Measurements from ENCODE around the gene SFT2D3. TPM values are rescaled to one million over a fixed set of nuclear protein-coding genes. Genes with fewer than 3 reads are reported as not detected.

SFT2D3 gene
- total RNA-seq, 1 experiment from 2014 or later: 5.6 TPM

DNA sequence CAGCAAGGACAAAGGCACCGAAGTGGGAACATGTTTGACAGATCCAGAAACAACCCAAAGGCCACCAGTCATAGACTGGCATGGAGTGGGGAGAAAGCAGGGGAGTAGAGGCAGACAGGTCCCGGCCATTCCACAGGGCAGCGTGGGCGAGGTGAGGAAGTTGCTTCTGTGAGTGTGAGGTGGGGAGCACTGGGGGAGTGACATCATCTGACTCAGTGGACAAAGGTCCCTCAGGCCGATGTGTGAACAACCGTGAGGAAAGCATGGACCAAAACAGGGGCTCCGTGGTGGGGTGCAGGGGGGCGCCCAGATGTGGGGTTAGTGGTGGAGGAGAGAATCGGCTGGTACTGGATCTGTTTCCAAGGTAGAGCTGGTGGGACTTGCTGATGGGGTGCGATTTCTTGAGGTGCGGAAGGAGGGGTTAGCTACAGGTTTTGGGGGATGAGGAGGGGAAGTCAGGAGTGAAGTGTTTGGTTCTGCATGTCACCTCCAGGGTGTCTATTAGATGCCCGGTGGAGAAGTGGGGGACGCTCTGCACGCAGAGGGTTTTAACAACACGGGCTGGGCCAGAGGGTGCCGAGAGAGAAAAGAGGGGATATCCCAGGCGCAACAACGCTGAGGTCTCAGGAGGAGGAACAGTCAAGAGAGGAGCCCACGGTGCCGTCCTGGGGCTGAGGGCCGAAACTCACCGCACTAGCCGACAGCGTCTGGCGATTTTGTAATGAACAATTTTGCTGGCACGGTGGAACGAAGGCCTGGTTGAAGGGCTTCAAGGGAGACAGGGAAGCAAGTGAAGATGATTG is 2.5 kb upstream of the SFT2D3 start:
- no peak overlapping the region for H3K27ac ChIP-seq (ENCODE audit: low read length)
- intact Hi-C loops (cut with micrococcal nuclease; ENCODE audit: unreplicated experiment): no loop called here
- no peaks in the 10 kb centered on the region for H3K27me3 ChIP-seq (ENCODE audit: control insufficient read depth, insufficient read depth, low read length)
- no peak for DNase-seq (ENCODE audit: low read depth, low spot score)
- H3K4me3 ChIP-seq (ENCODE audit: low read depth in 2 of 2, low read length in 2 of 2): no peak overlapping the region
- in situ Hi-C loops (cut with HindIII; ENCODE audit: low pct_unique_long_range_greater_than_20kb, low sequenced_read_pairs): no loop called here
- CTCF ChIA-PET: no interaction called here
- H3K36me3 ChIP-seq (ENCODE audit: control insufficient read depth, insufficient read depth, low read length): no peaks in the 10 kb centered on the region; the same call in none of the 2 replicates
- peaks cover 19% of the 10 kb centered on the region for H3K4me1 ChIP-seq (ENCODE audit: control insufficient read depth, insufficient read depth, low read length)
- no peak for ATAC-seq
- no peak for TF ChIP-seq POLR2AphosphoS5 (IDR thresholded peaks at IDR 0.05; ENCODE audit: low read depth, low read length)
- TF ChIP-seq, protein P1, sequence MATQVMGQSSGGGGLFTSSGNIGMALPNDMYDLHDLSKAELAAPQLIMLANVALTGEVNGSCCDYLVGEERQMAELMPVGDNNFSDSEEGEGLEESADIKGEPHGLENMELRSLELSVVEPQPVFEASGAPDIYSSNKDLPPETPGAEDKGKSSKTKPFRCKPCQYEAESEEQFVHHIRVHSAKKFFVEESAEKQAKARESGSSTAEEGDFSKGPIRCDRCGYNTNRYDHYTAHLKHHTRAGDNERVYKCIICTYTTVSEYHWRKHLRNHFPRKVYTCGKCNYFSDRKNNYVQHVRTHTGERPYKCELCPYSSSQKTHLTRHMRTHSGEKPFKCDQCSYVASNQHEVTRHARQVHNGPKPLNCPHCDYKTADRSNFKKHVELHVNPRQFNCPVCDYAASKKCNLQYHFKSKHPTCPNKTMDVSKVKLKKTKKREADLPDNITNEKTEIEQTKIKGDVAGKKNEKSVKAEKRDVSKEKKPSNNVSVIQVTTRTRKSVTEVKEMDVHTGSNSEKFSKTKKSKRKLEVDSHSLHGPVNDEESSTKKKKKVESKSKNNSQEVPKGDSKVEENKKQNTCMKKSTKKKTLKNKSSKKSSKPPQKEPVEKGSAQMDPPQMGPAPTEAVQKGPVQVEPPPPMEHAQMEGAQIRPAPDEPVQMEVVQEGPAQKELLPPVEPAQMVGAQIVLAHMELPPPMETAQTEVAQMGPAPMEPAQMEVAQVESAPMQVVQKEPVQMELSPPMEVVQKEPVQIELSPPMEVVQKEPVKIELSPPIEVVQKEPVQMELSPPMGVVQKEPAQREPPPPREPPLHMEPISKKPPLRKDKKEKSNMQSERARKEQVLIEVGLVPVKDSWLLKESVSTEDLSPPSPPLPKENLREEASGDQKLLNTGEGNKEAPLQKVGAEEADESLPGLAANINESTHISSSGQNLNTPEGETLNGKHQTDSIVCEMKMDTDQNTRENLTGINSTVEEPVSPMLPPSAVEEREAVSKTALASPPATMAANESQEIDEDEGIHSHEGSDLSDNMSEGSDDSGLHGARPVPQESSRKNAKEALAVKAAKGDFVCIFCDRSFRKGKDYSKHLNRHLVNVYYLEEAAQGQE (IDR thresholded peaks at IDR 0.05; ENCODE audit: insufficient read depth in 1 of 2, low read depth in 2 of 2, low read length in 1 of 2): no peak
- no peak for TF ChIP-seq SIN3A (IDR thresholded peaks at IDR 0.05; ENCODE audit: borderline replicate concordance, insufficient read depth, low read depth, low read length)
- TF ChIP-seq, protein P2, sequence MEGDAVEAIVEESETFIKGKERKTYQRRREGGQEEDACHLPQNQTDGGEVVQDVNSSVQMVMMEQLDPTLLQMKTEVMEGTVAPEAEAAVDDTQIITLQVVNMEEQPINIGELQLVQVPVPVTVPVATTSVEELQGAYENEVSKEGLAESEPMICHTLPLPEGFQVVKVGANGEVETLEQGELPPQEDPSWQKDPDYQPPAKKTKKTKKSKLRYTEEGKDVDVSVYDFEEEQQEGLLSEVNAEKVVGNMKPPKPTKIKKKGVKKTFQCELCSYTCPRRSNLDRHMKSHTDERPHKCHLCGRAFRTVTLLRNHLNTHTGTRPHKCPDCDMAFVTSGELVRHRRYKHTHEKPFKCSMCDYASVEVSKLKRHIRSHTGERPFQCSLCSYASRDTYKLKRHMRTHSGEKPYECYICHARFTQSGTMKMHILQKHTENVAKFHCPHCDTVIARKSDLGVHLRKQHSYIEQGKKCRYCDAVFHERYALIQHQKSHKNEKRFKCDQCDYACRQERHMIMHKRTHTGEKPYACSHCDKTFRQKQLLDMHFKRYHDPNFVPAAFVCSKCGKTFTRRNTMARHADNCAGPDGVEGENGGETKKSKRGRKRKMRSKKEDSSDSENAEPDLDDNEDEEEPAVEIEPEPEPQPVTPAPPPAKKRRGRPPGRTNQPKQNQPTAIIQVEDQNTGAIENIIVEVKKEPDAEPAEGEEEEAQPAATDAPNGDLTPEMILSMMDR (IDR thresholded peaks at IDR 0.05): no peak
- no peak for TF ChIP-seq TCF7L2 (IDR thresholded peaks at IDR 0.05; ENCODE audit: low read depth, low read length)
- H3K9me3 ChIP-seq (ENCODE audit: control insufficient read depth, insufficient read depth, low read depth, low read length): no peaks in the 10 kb centered on the region
- no TSS peak for BruUV-seq (replicated peaks)
- POLR2A ChIA-PET: interaction anchor here (0.5 kb wide), 1 partner anchor 9 kb away, joined by 7 read pairs; no protein-coding TSS in a partner anchor

DNA sequence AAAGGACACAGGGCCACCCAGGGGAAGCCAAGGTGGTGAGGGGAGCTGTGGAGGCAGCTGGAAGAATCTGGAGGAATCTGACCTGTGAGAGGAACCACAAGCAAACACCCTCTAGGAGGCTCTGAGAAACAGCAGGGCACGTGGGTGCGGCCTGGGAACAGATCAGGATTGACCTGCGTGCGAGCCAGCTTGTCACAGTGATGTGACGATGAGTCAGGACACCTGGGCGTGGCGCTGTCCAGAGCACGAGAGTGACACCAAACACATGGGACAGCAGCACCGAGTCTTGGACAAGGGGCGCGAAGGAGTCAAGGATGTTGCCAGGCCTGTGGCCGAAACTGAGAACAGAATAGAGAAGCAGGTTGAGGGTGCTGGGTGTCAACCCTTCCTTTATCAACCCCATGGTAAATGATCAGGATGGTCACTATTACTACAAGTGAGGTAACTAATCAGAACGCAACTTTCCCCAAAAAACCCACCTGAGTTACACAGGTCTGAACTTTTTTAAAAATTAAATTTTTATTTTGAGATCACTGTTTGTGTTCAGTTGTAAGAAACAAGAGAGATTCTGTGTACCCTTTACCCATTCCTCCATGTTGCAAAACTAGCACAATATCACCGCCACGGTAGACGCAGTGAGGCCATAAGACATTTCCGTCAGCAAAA is 637 bp upstream of the SFT2D3 start:
- POLR2A ChIA-PET: interaction anchor here (0.6 kb wide), 1 partner anchor 183 kb away, joined by 9 read pairs; no protein-coding TSS in a partner anchor
- in situ Hi-C loops (cut with HindIII; ENCODE audit: low pct_unique_long_range_greater_than_20kb, low sequenced_read_pairs) (no loop called here), intact Hi-C loops (cut with micrococcal nuclease; ENCODE audit: unreplicated experiment) (no loop called here)
- TSS peak; percentile 73 for BruUV-seq (replicated peaks)
- peak overlapping the region; percentile 97 for H3K27ac ChIP-seq (ENCODE audit: low read length)
- H3K9me3 ChIP-seq (ENCODE audit: control insufficient read depth, insufficient read depth, low read depth, low read length): no peaks in the 10 kb centered on the region
- CTCF ChIA-PET: interaction anchor here (0.7 kb wide), 1 partner anchor 109 kb away, joined by 4 read pairs; no protein-coding TSS in a partner anchor
- H3K4me1 ChIP-seq (ENCODE audit: control insufficient read depth, insufficient read depth, low read length): peaks cover 22% of the 10 kb centered on the region
- peak overlapping the region; percentile 57 to 86 for H3K4me3 ChIP-seq (ENCODE audit: low read depth in 2 of 2, low read length in 2 of 2)
- no peaks in the 10 kb centered on the region; the same call in none of the 2 replicates for H3K36me3 ChIP-seq (ENCODE audit: control insufficient read depth, insufficient read depth, low read length)
- ATAC-seq (peak; percentile 72), DNase-seq (ENCODE audit: low read depth, low spot score) (peak; percentile 94)
- no peak for TF ChIP-seq TCF7L2 (IDR thresholded peaks at IDR 0.05; ENCODE audit: low read depth, low read length)
- TF ChIP-seq, protein P2 (IDR thresholded peaks at IDR 0.05): peak; percentile 20
- TF ChIP-seq, protein P1 (IDR thresholded peaks at IDR 0.05; ENCODE audit: insufficient read depth in 1 of 2, low read depth in 2 of 2, low read length in 1 of 2): 0 out of 4 replicates have a peak, but pooled peaks of 1 of the 2 experiments have one; percentile 55
- TF ChIP-seq SIN3A (IDR thresholded peaks at IDR 0.05; ENCODE audit: borderline replicate concordance, insufficient read depth, low read depth, low read length): no peak
- TF ChIP-seq POLR2AphosphoS5 (IDR thresholded peaks at IDR 0.05; ENCODE audit: low read depth, low read length): no peak
- no peaks in the 10 kb centered on the region for H3K27me3 ChIP-seq (ENCODE audit: control insufficient read depth, insufficient read depth, low read length)
